ENCODE measurements around the gene RNF26. TPM values are rescaled to one million over a fixed set of nuclear protein-coding genes. Genes with fewer than 3 reads are reported as not detected.

RNF26 gene
- total RNA-seq, 1 experiment from 2014 or later, result 45.6 TPM

DNA sequence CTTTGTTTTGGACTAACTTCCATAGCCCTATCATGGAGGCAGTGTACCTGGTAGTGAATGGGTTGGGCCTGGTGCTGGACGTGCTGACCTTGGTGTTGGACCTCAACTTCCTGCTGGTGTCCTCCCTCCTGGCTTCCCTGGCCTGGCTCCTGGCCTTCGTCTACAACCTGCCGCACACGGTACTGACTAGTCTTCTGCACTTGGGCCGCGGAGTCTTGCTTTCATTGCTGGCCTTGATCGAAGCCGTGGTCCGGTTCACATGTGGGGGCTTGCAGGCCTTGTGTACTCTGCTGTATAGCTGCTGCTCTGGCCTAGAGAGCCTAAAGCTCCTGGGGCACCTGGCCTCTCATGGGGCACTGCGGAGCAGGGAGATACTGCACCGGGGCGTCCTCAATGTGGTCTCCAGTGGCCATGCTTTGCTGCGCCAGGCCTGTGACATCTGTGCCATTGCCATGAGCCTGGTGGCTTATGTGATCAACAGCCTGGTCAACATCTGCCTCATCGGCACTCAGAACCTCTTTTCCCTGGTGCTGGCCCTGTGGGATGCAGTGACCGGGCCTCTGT, 846 bp downstream of the RNF26 start:
- TF ChIP-seq POLR2AphosphoS5 (IDR thresholded peaks at IDR 0.05; ENCODE audit: low read depth, low read length) (no peak), ZNF274 (IDR thresholded peaks at IDR 0.05; ENCODE audit: low read depth, low read length) (no peak), CBX3 (IDR thresholded peaks at IDR 0.05; ENCODE audit: low read depth) (no peak), ZFX (IDR thresholded peaks at IDR 0.05) (0 out of 2 replicates have a peak, but pooled peaks have one; percentile 18), ELF1 (IDR thresholded peaks at IDR 0.05; ENCODE audit: borderline replicate concordance, low read depth) (no peak)
- TF ChIP-seq, protein P1, sequence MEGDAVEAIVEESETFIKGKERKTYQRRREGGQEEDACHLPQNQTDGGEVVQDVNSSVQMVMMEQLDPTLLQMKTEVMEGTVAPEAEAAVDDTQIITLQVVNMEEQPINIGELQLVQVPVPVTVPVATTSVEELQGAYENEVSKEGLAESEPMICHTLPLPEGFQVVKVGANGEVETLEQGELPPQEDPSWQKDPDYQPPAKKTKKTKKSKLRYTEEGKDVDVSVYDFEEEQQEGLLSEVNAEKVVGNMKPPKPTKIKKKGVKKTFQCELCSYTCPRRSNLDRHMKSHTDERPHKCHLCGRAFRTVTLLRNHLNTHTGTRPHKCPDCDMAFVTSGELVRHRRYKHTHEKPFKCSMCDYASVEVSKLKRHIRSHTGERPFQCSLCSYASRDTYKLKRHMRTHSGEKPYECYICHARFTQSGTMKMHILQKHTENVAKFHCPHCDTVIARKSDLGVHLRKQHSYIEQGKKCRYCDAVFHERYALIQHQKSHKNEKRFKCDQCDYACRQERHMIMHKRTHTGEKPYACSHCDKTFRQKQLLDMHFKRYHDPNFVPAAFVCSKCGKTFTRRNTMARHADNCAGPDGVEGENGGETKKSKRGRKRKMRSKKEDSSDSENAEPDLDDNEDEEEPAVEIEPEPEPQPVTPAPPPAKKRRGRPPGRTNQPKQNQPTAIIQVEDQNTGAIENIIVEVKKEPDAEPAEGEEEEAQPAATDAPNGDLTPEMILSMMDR (IDR thresholded peaks at IDR 0.05 in 2 of 3, conservative IDR thresholded peaks at IDR 0.05 in 1 of 3; ENCODE audit: borderline replicate concordance in 1 of 3, insufficient read depth in 1 of 3, low read depth in 2 of 3, low read length in 2 of 3), result no peak
- no peak overlapping the region for H2AFZ ChIP-seq (ENCODE audit: low read depth, low read length, poor library complexity, severe bottlenecking)
- H4K20me1 ChIP-seq (ENCODE audit: insufficient read depth), result no peaks in the 10 kb centered on the region
- peaks cover 30% of the 10 kb centered on the region for H3K79me2 ChIP-seq (ENCODE audit: insufficient read depth, low read length)
- no peak for DNase-seq (ENCODE audit: low read depth, low spot score)
- H3K4me1 ChIP-seq (ENCODE audit: control insufficient read depth in 1 of 2, insufficient read depth in 2 of 2, low read length in 2 of 2), result peaks cover 9 to 48% of the 10 kb centered on the region in 2 experiments
- no TSS peak for BruUV-seq (replicated peaks)
- H3K4me3 ChIP-seq (replicated peaks in 1 of 2; ENCODE audit: low read depth in 1 of 2, low read length in 2 of 2), result peak overlapping the region; percentile 84 to 95
- ATAC-seq, result no peak
- ChIA-PET POLR2A (interaction anchor here (0.6 kb wide), 1 partner anchor 232 kb away, joined by 3 read pairs; no protein-coding TSS in a partner anchor), CTCF (interaction anchor here (0.7 to 1.6 kb wide), 2 partner anchors 13 to 41 kb away, joined by 3 to 4 read pairs; no protein-coding TSS in a partner anchor), RAD21 (ENCODE audit: low non-redundant PET in 1 of 2, low total read pairs in 2 of 2, uncharacterized antibody in 2 of 2, unreplicated experiment in 2 of 2) (no interaction called here)
- H3K4me2 ChIP-seq (ENCODE audit: low read length), result peak overlapping the region; percentile 89
- no peaks in the 10 kb centered on the region for H3K27me3 ChIP-seq (ENCODE audit: insufficient read depth, low read length)
- intact Hi-C loops (cut with micrococcal nuclease), result no loop called here
- H3K36me3 ChIP-seq (ENCODE audit: control insufficient read depth in 1 of 2, insufficient read depth in 2 of 2, low read length in 2 of 2), result peaks cover 0 to 12% of the 10 kb centered on the region in 2 experiments; a peak in 2 of 4 replicates
- peak overlapping the region; percentile 73 for H3K27ac ChIP-seq (ENCODE audit: low read depth, low read length)
- no peaks in the 10 kb centered on the region for H3K9me3 ChIP-seq (ENCODE audit: control insufficient read depth in 1 of 2, insufficient read depth in 1 of 2, low read depth in 1 of 2, low read length in 2 of 2)
- H3K9me2 ChIP-seq (ENCODE audit: insufficient read depth), result no peaks in the 10 kb centered on the region
- H3K9ac ChIP-seq (ENCODE audit: low read length), result peak overlapping the region; percentile 95

Data from HCT116 (cell line).